T-cell (primary cell): ENCODE data around the gene ITPK1. TPM values are rescaled to one million over a fixed set of nuclear protein-coding genes. Genes with fewer than 3 reads are reported as not detected.

Experiments
- ATAC-seq, 4 experiments: fragments of 200-7000 bp in 3 of 4; fragments of 150-1000 bp in 1 of 4; cut with Tn5 transposase; replicated peaks in 1 of 4; 1 replicate in 3 of 4; 2 replicates in 1 of 4; pipeline ENCODE4 v1.10.0; 2021; ENCODE audit warnings: moderate library complexity in 3 of 4, mild to moderate bottlenecking in 2 of 4, moderate number of reproducible peaks in 1 of 4
- CTCF ChIA-PET, 2 donors: fragments of 300-600 bp; sonication (Branson Sonifier 250); formaldehyde crosslinking; loops; one replicate each; lab custom pipeline; 2022; ENCODE audit warnings: antibody characterized with exemption in 2 of 2; lab: Charles Lee
- POLR2A ChIA-PET, 2 donors: fragments of 300-600 bp; sonication (Branson Sonifier 250); formaldehyde crosslinking; loops; one replicate each; lab custom pipeline; 2022; ENCODE audit warnings: antibody characterized with exemption in 2 of 2; lab: Charles Lee
- DNase-seq, 35 experiments: peaks; one replicate each; pipeline versions ENCODE4 v3.0.0 to v3.0.0-alpha.2; 2013 to 2023
- H3K27ac ChIP-seq: one replicate; pipeline ENCODE4 v1.5.1; 2013; ENCODE audit warnings: low read length
- H3K27me3 ChIP-seq, 2 experiments: replicated peaks in 1 of 2; 1 replicate in 1 of 2; 2 replicates in 1 of 2; pipeline versions ENCODE4 v1.6.1 to v1.7.0; 2013; ENCODE audit warnings: low read length in 1 of 2, mixed read lengths in 1 of 2; ENCODE audit not compliant: control insufficient read depth in 2 of 2, insufficient read depth in 2 of 2; ENCODE audit errors: extremely low read depth in 1 of 2
- H3K36me3 ChIP-seq, 2 donors: 1 replicate in 1 of 2; 2 replicates in 1 of 2; pipeline versions ENCODE4 v1.6.1 to v1.7.0; 2013; ENCODE audit warnings: low read length in 1 of 2; ENCODE audit not compliant: control insufficient read depth in 2 of 2, insufficient read depth in 1 of 2; ENCODE audit errors: extremely low read depth in 1 of 2
- H3K4me1 ChIP-seq, 2 experiments: 1 replicate in 1 of 2; 2 replicates in 1 of 2; pipeline versions ENCODE4 v1.6.1 to v1.7.0; 2013; ENCODE audit warnings: low read length in 2 of 2, mixed read lengths in 1 of 2; ENCODE audit not compliant: insufficient read depth in 2 of 2, control insufficient read depth in 1 of 2; ENCODE audit errors: extremely low read depth in 1 of 2
- H3K4me3 ChIP-seq, 2 donors: 1 replicate in 1 of 2; 2 replicates in 1 of 2; pipeline versions ENCODE4 v1.5.1 to v1.7.0; 2013; ENCODE audit warnings: mild to moderate bottlenecking in 2 of 2, low read length in 1 of 2, moderate library complexity in 1 of 2; ENCODE audit not compliant: control insufficient read depth in 1 of 2; ENCODE audit errors: extremely low read depth in 1 of 2
- H3K9me3 ChIP-seq: 2 replicates; pipeline ENCODE4 v1.7.0; 2013
- H3K27ac Mint-ChIP-seq, 2 donors: one replicate each; pipeline ENCODE4 v1.8.0; 2020 to 2021; ENCODE audit warnings: mild to moderate bottlenecking in 2 of 2, mixed read lengths in 2 of 2
- H3K27me3 Mint-ChIP-seq, 2 donors: one replicate each; pipeline ENCODE4 v1.8.0; 2021 to 2022; ENCODE audit warnings: mixed read lengths in 2 of 2
- H3K36me3 Mint-ChIP-seq: one replicate; pipeline ENCODE4 v1.8.0; 2021; ENCODE audit warnings: mixed read lengths
- H3K4me1 Mint-ChIP-seq, 3 donors: one replicate each; pipeline ENCODE4 v1.8.0; 2020 to 2022; ENCODE audit warnings: mixed read lengths in 3 of 3, mild to moderate bottlenecking in 1 of 3
- H3K4me3 Mint-ChIP-seq, 3 donors: one replicate each; pipeline ENCODE4 v1.8.0; 2020 to 2022; ENCODE audit warnings: mild to moderate bottlenecking in 3 of 3, mixed read lengths in 3 of 3, moderate library complexity in 3 of 3
- H3K9me3 Mint-ChIP-seq, 3 donors: one replicate each; pipeline ENCODE4 v1.8.0; 2020 to 2022; ENCODE audit warnings: mixed read lengths in 3 of 3
- WGBS: methylation state at CpG from one replicate; pipeline ENCODE4 v1.1.5; 2013; ENCODE audit warnings: missing lambda C conversion rate; ENCODE audit not compliant: insufficient coverage; 5-methylcytosine and 5-hydroxymethylcytosine counted together
- total RNA-seq, 35 experiments: library from RNA in 6 of 35; stranded (reverse) in 6 of 35; fragments of 120-200 nt in 1 of 35; gene quantifications; one replicate each; pipeline versions ENCODE4 v1.2.1 to v1.2.4 and lab custom pipeline; 2013 to 2026

Gene ITPK1
- total RNA-seq, 5 donors from 2014 or later (not counting 1 experiment from before 2014, with no cell fraction given): 28.0 to 43.0 (median 39.5) TPM

DNA sequence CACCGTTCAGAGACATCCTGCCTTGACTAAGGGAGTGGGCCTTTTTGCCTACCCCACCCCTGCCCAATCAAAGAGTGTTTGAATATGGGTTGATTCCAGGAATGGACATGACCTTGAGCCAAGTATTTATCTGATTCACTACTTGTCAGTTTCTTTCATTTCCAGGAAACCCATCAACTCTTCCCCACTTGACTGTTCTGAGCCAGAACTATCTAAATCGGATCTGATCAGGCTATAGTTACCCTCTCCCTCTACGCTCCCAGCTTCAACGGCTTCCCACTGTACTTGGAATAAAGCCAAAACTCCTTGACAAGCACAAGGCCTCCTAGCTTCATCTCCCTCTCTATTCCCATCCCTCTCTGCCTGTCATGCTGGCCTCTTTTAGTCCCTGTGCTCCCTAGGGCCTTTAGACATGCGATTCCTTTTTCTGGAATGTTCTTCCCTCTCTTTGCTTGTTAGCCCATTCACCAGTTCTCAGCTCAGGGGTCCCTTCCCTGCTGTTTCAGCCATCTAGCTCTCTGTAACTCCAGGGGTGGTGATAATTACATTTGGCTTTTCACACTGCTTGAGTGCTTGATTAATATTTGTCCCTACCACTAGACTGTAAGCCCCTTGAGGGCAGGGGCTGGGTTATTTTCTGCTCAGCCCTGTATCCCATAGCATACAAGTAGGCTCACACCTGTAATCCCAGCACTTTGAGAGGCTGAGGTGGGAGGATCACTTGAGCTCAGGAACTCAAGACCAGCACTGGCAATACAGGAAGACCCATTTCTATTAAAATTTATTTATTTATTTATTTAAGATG, 5.5 kb upstream of the ITPK1 start:
- Mint-ChIP-seq H3K4me3 (no peak overlapping the region), H3K9me3 (no peaks in the 10 kb centered on the region), H3K36me3 (no peaks in the 10 kb centered on the region), H3K4me1 (peaks cover 0 to 8% (median 6%) of the 10 kb centered on the region in 3 donors), H3K27ac (no peak overlapping the region), H3K27me3 (peaks cover 0 to 2% of the 10 kb centered on the region in 2 donors)
- no peak for ATAC-seq
- ChIA-PET POLR2A (interaction anchor here in 1 of 2 donors (0.6 kb wide), 1 partner anchor 11 kb away, joined by 3 read pairs; no protein-coding TSS in a partner anchor), CTCF (interaction anchor here in 1 of 2 donors (0.5 to 1.5 kb wide), 3 partner anchors 11 to 98 kb away, joined by 3 to 5 read pairs (median 3); no protein-coding TSS in a partner anchor)
- WGBS: 87% methylated on average over 4 of the region's 5 CpGs
- Histone ChIP-seq H3K4me1 (peaks cover 3 to 10% of the 10 kb centered on the region in 2 experiments), H3K36me3 (no peaks in the 10 kb centered on the region), H3K4me3 (no peak overlapping the region), H3K27me3 (no peaks in the 10 kb centered on the region), H3K27ac (no peak overlapping the region), H3K9me3 (no peaks in the 10 kb centered on the region)
- DNase-seq: no peak

GRCh38 chr14:93120517-93120916, 4.8 kb upstream of the ITPK1 start:
- H3K36me3 Mint-ChIP-seq: no peaks in the 10 kb centered on the region
- WGBS: no CpG with 5 or more reads among the region's 4 CpGs
- peaks cover 3 to 14% of the 10 kb centered on the region in 2 experiments for H3K4me1 ChIP-seq
- peaks cover 0 to 8% (median 6%) of the 10 kb centered on the region in 3 donors for H3K4me1 Mint-ChIP-seq
- CTCF ChIA-PET: interaction anchor here in 1 of 2 donors (0.6 to 1.5 kb wide), 4 partner anchors 12 to 99 kb away, joined by 3 to 6 read pairs (median 4); no protein-coding TSS in a partner anchor
- H3K27me3 Mint-ChIP-seq: peaks cover 0 to 2% of the 10 kb centered on the region in 2 donors
- no peak overlapping the region for H3K4me3 Mint-ChIP-seq
- H3K9me3 Mint-ChIP-seq: no peaks in the 10 kb centered on the region
- H3K27me3 ChIP-seq: no peaks in the 10 kb centered on the region
- no peak for ATAC-seq
- no peaks in the 10 kb centered on the region for H3K9me3 ChIP-seq
- POLR2A ChIA-PET: interaction anchor here (0.6 to 0.7 kb wide), 2 partner anchors 12 to 56 kb away, joined by 3 to 9 read pairs; no protein-coding TSS in a partner anchor
- no peaks in the 10 kb centered on the region for H3K36me3 ChIP-seq
- no peak overlapping the region for H3K4me3 ChIP-seq
- no peak overlapping the region for H3K27ac ChIP-seq
- H3K27ac Mint-ChIP-seq: no peak overlapping the region
- DNase-seq: no peak

DNA sequence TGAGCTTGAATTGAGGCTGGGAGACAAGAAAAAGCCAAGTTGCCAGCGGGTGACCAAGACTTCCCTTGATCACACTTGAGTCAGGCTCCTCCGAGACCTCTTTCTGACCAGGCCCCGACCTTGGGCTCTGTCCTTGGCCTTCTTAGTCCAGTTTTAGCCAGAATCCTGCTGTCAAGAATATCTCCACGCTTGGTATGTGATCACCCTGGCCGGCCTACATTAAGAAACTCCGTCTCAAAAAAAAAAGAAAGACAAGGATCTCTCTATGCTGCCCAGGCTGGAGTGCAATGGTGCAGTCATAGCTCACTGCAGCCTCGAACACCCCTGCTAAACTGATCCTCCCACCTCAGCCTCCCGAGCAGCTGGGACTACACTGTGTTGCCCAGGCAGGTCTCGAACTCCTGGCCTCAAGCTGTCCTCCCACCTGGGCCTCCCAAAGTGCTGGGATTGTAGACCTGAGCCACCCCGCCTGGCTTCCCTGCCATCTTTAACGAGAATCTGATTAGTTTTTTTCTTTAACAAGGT, 1.0 kb upstream of the ITPK1 start:
- 91% methylated on average over 11 of the region's 11 CpGs for WGBS
- Mint-ChIP-seq H3K4me1 (peaks cover 22 to 28% (median 25%) of the 10 kb centered on the region in 3 donors), H3K4me3 (peak overlapping the region; percentile 68 to 74 (median 73)), H3K36me3 (no peaks in the 10 kb centered on the region), H3K27me3 (no peaks in the 10 kb centered on the region), H3K9me3 (no peaks in the 10 kb centered on the region), H3K27ac (peak overlapping the region; percentile 74 to 75)
- DNase-seq: no peak
- Histone ChIP-seq H3K36me3 (no peaks in the 10 kb centered on the region), H3K4me3 (peak overlapping the region; percentile 61 to 64), H3K4me1 (peaks cover 16 to 39% of the 10 kb centered on the region in 2 experiments), H3K9me3 (no peaks in the 10 kb centered on the region), H3K27ac (peak overlapping the region; percentile 89), H3K27me3 (no peaks in the 10 kb centered on the region)
- ATAC-seq: no peak
- CTCF ChIA-PET: interaction anchor here (0.7 to 1.3 kb wide), 4 partner anchors 15 to 102 kb away, joined by 3 to 9 read pairs (median 4); partner anchors contain the start of genes LYSET (in 1 of the 2) and MOAP1 (in 1 of the 2)
- POLR2A ChIA-PET: interaction anchor here in 1 of 2 donors (0.7 kb wide), 1 partner anchor 158 kb away, joined by 3 read pairs; no protein-coding TSS in a partner anchor

GRCh38 chr14:93115069-93115820, 480 bp downstream of the ITPK1 start:
- no peaks in the 10 kb centered on the region for H3K36me3 ChIP-seq
- Mint-ChIP-seq H3K27ac (peak overlapping the region in 1 of 2 donors; percentile 55), H3K4me1 (peaks cover 22 to 28% (median 25%) of the 10 kb centered on the region in 3 donors), H3K36me3 (no peaks in the 10 kb centered on the region), H3K9me3 (no peaks in the 10 kb centered on the region), H3K27me3 (no peaks in the 10 kb centered on the region), H3K4me3 (peak overlapping the region; percentile 80 to 89 (median 82))
- under 1% methylated on average over 85 of the region's 99 CpGs for WGBS
- ATAC-seq: peak; percentile 80 to 88 (median 84)
- H3K4me1 ChIP-seq: peaks cover 16 to 41% of the 10 kb centered on the region in 2 experiments
- CTCF ChIA-PET: interaction anchor here (0.5 to 3.4 kb wide), 12 partner anchors 10 to 163 kb away, joined by 3 to 66 read pairs (median 5); partner anchors contain the start of genes GON7 (in 1 of the 2), LYSET (in 1 of the 2), MOAP1 (in 1 of the 2) and UBR7 (in 1 of the 2)
- no peaks in the 10 kb centered on the region for H3K9me3 ChIP-seq
- H3K27me3 ChIP-seq: no peaks in the 10 kb centered on the region
- peak; percentile 45 to 91 (median 74) for DNase-seq
- H3K27ac ChIP-seq: peak overlapping the region; percentile 23
- H3K4me3 ChIP-seq: peak overlapping the region; percentile 52 to 72
- POLR2A ChIA-PET: no interaction called here

DNA sequence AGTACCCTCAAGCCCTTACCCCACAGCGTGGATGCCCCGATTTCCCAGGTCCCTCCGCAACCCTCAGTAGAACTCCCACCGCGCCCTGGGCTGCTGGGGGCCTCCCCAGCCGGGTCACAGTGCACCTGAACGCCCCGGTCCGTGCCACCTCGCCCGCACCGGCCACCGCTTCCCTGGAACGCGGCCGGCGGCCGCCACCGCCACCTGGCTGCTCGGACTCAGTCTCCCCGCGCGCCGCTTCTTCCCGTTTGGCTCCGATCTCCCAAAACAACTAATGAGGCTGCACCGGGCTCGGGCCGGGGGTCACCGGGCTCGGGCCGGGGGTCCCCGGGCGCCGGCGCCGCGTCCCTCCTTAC, 1.0 kb downstream of the ITPK1 start:
- CTCF ChIA-PET: interaction anchor here (0.5 to 3.4 kb wide), 12 partner anchors 10 to 162 kb away, joined by 3 to 66 read pairs (median 5); partner anchors contain the start of genes GON7 (in 1 of the 2), LYSET (in 1 of the 2), MOAP1 (in 1 of the 2) and UBR7 (in 1 of the 2)
- DNase-seq: peak in 2 of 35 experiments; percentile 12 to 34
- no peak for ATAC-seq
- no peak overlapping the region for H3K27ac ChIP-seq
- H3K27me3 ChIP-seq: no peaks in the 10 kb centered on the region
- H3K4me3 ChIP-seq: peak overlapping the region; percentile 52 to 72
- 2% methylated on average over 38 of the region's 38 CpGs for WGBS
- Mint-ChIP-seq H3K36me3 (no peaks in the 10 kb centered on the region), H3K4me1 (peaks cover 22 to 32% (median 27%) of the 10 kb centered on the region in 3 donors), H3K27ac (peak overlapping the region in 1 of 2 donors; percentile 94), H3K4me3 (peak overlapping the region; percentile 80 to 89 (median 82)), H3K9me3 (no peaks in the 10 kb centered on the region), H3K27me3 (no peaks in the 10 kb centered on the region)
- POLR2A ChIA-PET: no interaction called here
- no peaks in the 10 kb centered on the region for H3K9me3 ChIP-seq
- peaks cover 2% of the 10 kb centered on the region in 2 donors for H3K36me3 ChIP-seq
- peaks cover 16 to 44% of the 10 kb centered on the region in 2 experiments for H3K4me1 ChIP-seq
